H9 (cell line): ENCODE data around the gene RPS19BP1. TPM values are rescaled to one million over a fixed set of nuclear protein-coding genes. Genes with fewer than 3 reads are reported as not detected.

Experiments
- DNase-seq: peaks from one replicate; pipeline ENCODE4 v3.0.0-alpha.2; 2017
- H2AFZ ChIP-seq: one replicate; pipeline ENCODE4 v1.6.1; 2013; ENCODE audit warnings: mild to moderate bottlenecking, low read length, control low read depth, moderate library complexity
- H2AK5ac ChIP-seq: 2 replicates; pipeline ENCODE4 v1.6.1; 2013; ENCODE audit warnings: low read length, control low read depth, mixed read lengths; ENCODE audit not compliant: insufficient read length
- H2BK120ac ChIP-seq: one replicate; pipeline ENCODE4 v1.6.1; 2013; ENCODE audit warnings: low read depth, mild to moderate bottlenecking, low read length, control low read depth, inconsistent platforms; ENCODE audit not compliant: poor library complexity, severe bottlenecking
- H2BK12ac ChIP-seq: 2 replicates; pipeline ENCODE4 v1.6.1; 2013; ENCODE audit warnings: low read length, control low read depth, mixed read lengths, low read depth; ENCODE audit not compliant: insufficient read length
- H2BK15ac ChIP-seq: 2 replicates; pipeline ENCODE4 v1.6.1; 2013; ENCODE audit warnings: low read depth, low read length, control low read depth
- H2BK20ac ChIP-seq: one replicate; pipeline ENCODE4 v1.6.1; 2013; ENCODE audit warnings: low read depth, mild to moderate bottlenecking, low read length, control low read depth, inconsistent platforms; ENCODE audit not compliant: poor library complexity, severe bottlenecking
- H2BK5ac ChIP-seq: 2 replicates; pipeline ENCODE4 v1.6.1; 2013; ENCODE audit warnings: low read length, control low read depth, mixed read lengths; ENCODE audit not compliant: insufficient read length
- H3K14ac ChIP-seq: 2 replicates; pipeline ENCODE4 v1.6.1; 2013; ENCODE audit warnings: low read length, control low read depth; ENCODE audit not compliant: insufficient read depth
- H3K18ac ChIP-seq: 2 replicates; pipeline ENCODE4 v1.6.1; 2013; ENCODE audit warnings: low read depth, mild to moderate bottlenecking, mixed read lengths, low read length, control low read depth; ENCODE audit not compliant: insufficient read length
- H3K23ac ChIP-seq: 2 replicates; pipeline ENCODE4 v1.6.1; 2013; ENCODE audit warnings: low read length, control low read depth, mixed read lengths, low read depth; ENCODE audit not compliant: insufficient read length
- H3K23me2 ChIP-seq: 2 replicates; pipeline ENCODE4 v1.6.1; 2013; ENCODE audit warnings: low read depth, mild to moderate bottlenecking, mixed read lengths, low read length, control low read depth; ENCODE audit not compliant: insufficient read length, poor library complexity, severe bottlenecking
- H3K27ac ChIP-seq: 2 replicates; pipeline ENCODE4 v1.5.1; 2013; ENCODE audit warnings: low read length, control low read depth, mixed read lengths, low read depth; ENCODE audit not compliant: insufficient read length
- H3K27me3 ChIP-seq: 2 replicates; pipeline ENCODE4 v1.6.1; 2013; ENCODE audit warnings: low read length, control low read depth, inconsistent platforms; ENCODE audit not compliant: insufficient read depth
- H3K4ac ChIP-seq: 2 replicates; pipeline ENCODE4 v1.6.1; 2013; ENCODE audit warnings: low read depth, mild to moderate bottlenecking, control low read depth, inconsistent platforms, low read length, moderate library complexity
- H3K4me1 ChIP-seq: 2 replicates; pipeline ENCODE4 v1.6.1; 2013; ENCODE audit warnings: low read length, control low read depth, inconsistent platforms; ENCODE audit not compliant: insufficient read depth
- H3K4me2 ChIP-seq: 2 replicates; pipeline ENCODE4 v1.6.1; 2013; ENCODE audit warnings: low read length, control low read depth, mixed read lengths; ENCODE audit not compliant: insufficient read length, insufficient read depth
- H3K56ac ChIP-seq: 2 replicates; pipeline ENCODE4 v1.6.1; 2013; ENCODE audit warnings: low read depth, mild to moderate bottlenecking, mixed read lengths, low read length, control low read depth; ENCODE audit not compliant: insufficient read length
- H3K79me1 ChIP-seq: 2 replicates; pipeline ENCODE4 v1.6.1; 2013; ENCODE audit warnings: low read depth, mild to moderate bottlenecking, moderate library complexity, low read length, control low read depth, inconsistent platforms; ENCODE audit not compliant: insufficient read depth, poor library complexity, severe bottlenecking
- H3K79me2 ChIP-seq: 2 replicates; pipeline ENCODE4 v1.6.1; 2013; ENCODE audit warnings: low read length, control low read depth, inconsistent platforms; ENCODE audit not compliant: insufficient read depth
- H3K9ac ChIP-seq: 2 replicates; pipeline ENCODE4 v1.6.1; 2013; ENCODE audit warnings: low read length, control low read depth, mixed read lengths; ENCODE audit not compliant: insufficient read length; ENCODE audit errors: extremely low read depth
- H3K9me3 ChIP-seq: one replicate; pipeline ENCODE4 v1.6.1; 2013; ENCODE audit warnings: low read depth, low read length, inconsistent platforms; ENCODE audit not compliant: control insufficient read depth
- H3T11ph ChIP-seq: one replicate; pipeline ENCODE4 v1.6.1; 2013; ENCODE audit warnings: mild to moderate bottlenecking, low read length, control low read depth, inconsistent platforms
- H4K20me1 ChIP-seq: one replicate; pipeline ENCODE4 v1.6.1; 2013; ENCODE audit not compliant: control insufficient read depth, insufficient read length, insufficient read depth
- H4K5ac ChIP-seq: 2 replicates; pipeline ENCODE4 v1.6.1; 2013; ENCODE audit warnings: low read depth, mild to moderate bottlenecking, mixed read lengths, low read length, control low read depth; ENCODE audit not compliant: insufficient read length
- H4K8ac ChIP-seq: replicated peaks from 2 replicates; pipeline ENCODE4 v1.6.1; 2013; ENCODE audit warnings: low read length, control low read depth, mixed read lengths, low read depth; ENCODE audit not compliant: insufficient read length
- H4K91ac ChIP-seq: 2 replicates; pipeline ENCODE4 v1.6.1; 2013; ENCODE audit warnings: low read depth, mild to moderate bottlenecking, moderate library complexity, mixed read lengths, low read length, control low read depth; ENCODE audit not compliant: insufficient read length
- H3K27ac Mint-ChIP-seq, 3 experiments: 2 replicates in 2 of 3; 3 replicates in 1 of 3; pipeline ENCODE4 v1.8.0; 2020 to 2021; ENCODE audit warnings: mixed read lengths in 3 of 3, mild to moderate bottlenecking in 1 of 3, moderate library complexity in 1 of 3
- H3K27me3 Mint-ChIP-seq: 2 replicates; pipeline ENCODE4 v1.8.0; 2021; ENCODE audit warnings: low read depth, mild to moderate bottlenecking, moderate library complexity, mixed read lengths
- H3K36me3 Mint-ChIP-seq, 3 experiments: 2 replicates in 2 of 3; 3 replicates in 1 of 3; pipeline ENCODE4 v1.8.0; 2020 to 2021; ENCODE audit warnings: low read depth in 3 of 3, mixed read lengths in 3 of 3; ENCODE audit not compliant: insufficient read depth in 1 of 3
- H3K4me1 Mint-ChIP-seq, 2 experiments: 2 replicates each; pipeline ENCODE4 v1.8.0; 2020; ENCODE audit warnings: mixed read lengths in 2 of 2
- H3K4me3 Mint-ChIP-seq, 2 experiments: 2 replicates in 1 of 2; 3 replicates in 1 of 2; pipeline ENCODE4 v1.8.0; 2020 to 2021; ENCODE audit warnings: mild to moderate bottlenecking in 2 of 2, mixed read lengths in 2 of 2, moderate library complexity in 1 of 2
- H3K9me3 Mint-ChIP-seq, 2 experiments: 2 replicates in 1 of 2; 3 replicates in 1 of 2; pipeline ENCODE4 v1.8.0; 2020; ENCODE audit warnings: mild to moderate bottlenecking in 2 of 2, mixed read lengths in 2 of 2, moderate library complexity in 1 of 2
- WGBS: extraction: QIAGEN DNeasy Blood & Tissue Kit; methylation state at CpG from one replicate; pipeline ENCODE4 v1.1.7; 2013; ENCODE audit warnings: missing lambda C conversion rate, low lambda C conversion rate, mixed read lengths; ENCODE audit not compliant: insufficient read length; ENCODE audit errors: extremely low coverage; 5-methylcytosine and 5-hydroxymethylcytosine counted together
- total RNA-seq: library from RNA; stranded (reverse); gene quantifications from 2 replicates; pipeline ENCODE4 v1.2.1, GENCODE V29; 2021
- TF ChIP-seq, protein P1 (sequence below): fragments of 200-600 bp; sonication (generic); conservative IDR thresholded peaks from 3 replicates; pipeline ENCODE4 v1.8.0; 2021; ENCODE audit warnings: antibody characterized with exemption, mild to moderate bottlenecking

RPS19BP1 gene
- total RNA-seq, 1 experiment from 2014 or later, result 65.0 TPM

DNA sequence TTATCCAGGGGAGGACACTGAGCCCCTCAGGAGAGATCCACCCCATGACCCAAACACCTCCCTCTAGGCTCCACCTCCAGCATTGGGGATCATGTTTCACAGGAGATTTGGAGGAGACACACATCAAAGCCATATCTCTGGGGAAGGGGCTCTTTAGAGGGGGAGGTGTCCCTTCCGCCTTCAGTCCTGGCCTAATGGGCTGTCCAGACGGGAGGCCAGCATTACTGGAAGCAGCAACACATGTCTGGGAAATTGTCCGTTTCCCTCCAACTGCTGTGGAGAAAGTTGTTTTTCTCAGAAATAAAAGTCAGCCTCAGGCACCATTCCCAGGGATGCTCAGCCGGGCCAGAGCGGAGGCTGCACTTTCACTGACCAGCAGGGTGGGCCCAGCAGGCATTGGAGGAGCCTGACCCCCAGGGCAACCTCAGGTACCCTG, 47.5 kb upstream of the RPS19BP1 start:
- Mint-ChIP-seq H3K9me3 (peaks cover 0 to 4% of the 10 kb centered on the region in 2 experiments; a peak in 3 of 5 replicates), H3K27me3 (peaks cover 36% of the 10 kb centered on the region), H3K27ac (no peak overlapping the region; a peak in 1 of 7 replicates), H3K4me3 (no peak overlapping the region), H3K4me1 (peaks cover 8 to 17% of the 10 kb centered on the region in 2 experiments), H3K36me3 (no peaks in the 10 kb centered on the region; a peak in 1 of 7 replicates)
- Histone ChIP-seq H3K79me2 (no peaks in the 10 kb centered on the region), H4K91ac (no peak overlapping the region), H3K56ac (no peak overlapping the region), H4K5ac (no peak overlapping the region), H2AK5ac (no peak overlapping the region), H3K18ac (no peak overlapping the region), H3K9me3 (no peaks in the 10 kb centered on the region), H2AFZ (no peak overlapping the region), H3K27ac (no peak overlapping the region), H3T11ph (no peak overlapping the region), H2BK120ac (no peak overlapping the region), H3K4me1 (no peaks in the 10 kb centered on the region), H3K23me2 (no peaks in the 10 kb centered on the region), H3K4ac (no peak overlapping the region), H3K9ac (no peak overlapping the region), H2BK5ac (no peak overlapping the region), H2BK12ac (no peak overlapping the region), H4K8ac (no peak overlapping the region), H3K4me2 (no peak overlapping the region), H2BK20ac (no peak overlapping the region), H3K23ac (no peak overlapping the region), H3K27me3 (no peaks in the 10 kb centered on the region), H3K79me1 (no peaks in the 10 kb centered on the region), H2BK15ac (no peak overlapping the region), H4K20me1 (no peaks in the 10 kb centered on the region), H3K14ac (no peak overlapping the region)
- TF ChIP-seq, protein P1, sequence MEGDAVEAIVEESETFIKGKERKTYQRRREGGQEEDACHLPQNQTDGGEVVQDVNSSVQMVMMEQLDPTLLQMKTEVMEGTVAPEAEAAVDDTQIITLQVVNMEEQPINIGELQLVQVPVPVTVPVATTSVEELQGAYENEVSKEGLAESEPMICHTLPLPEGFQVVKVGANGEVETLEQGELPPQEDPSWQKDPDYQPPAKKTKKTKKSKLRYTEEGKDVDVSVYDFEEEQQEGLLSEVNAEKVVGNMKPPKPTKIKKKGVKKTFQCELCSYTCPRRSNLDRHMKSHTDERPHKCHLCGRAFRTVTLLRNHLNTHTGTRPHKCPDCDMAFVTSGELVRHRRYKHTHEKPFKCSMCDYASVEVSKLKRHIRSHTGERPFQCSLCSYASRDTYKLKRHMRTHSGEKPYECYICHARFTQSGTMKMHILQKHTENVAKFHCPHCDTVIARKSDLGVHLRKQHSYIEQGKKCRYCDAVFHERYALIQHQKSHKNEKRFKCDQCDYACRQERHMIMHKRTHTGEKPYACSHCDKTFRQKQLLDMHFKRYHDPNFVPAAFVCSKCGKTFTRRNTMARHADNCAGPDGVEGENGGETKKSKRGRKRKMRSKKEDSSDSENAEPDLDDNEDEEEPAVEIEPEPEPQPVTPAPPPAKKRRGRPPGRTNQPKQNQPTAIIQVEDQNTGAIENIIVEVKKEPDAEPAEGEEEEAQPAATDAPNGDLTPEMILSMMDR, result no peak
- no CpG with 5 or more reads among the region's 5 CpGs for WGBS
- DNase-seq, result no peak
